K562 (cell line): ENCODE measurements around the gene EPHA1. TPM values are rescaled to one million over a fixed set of nuclear protein-coding genes. Genes with fewer than 3 reads are reported as not detected.
A peak's percentile ranks its signal among the peaks of the same experiment; 100 is the strongest.

ENCODE experiments used
- LCOR ChIP-seq: sonication (generic); formaldehyde crosslinking; IDR thresholded peaks from 2 replicates; pipeline ENCODE4 v1.8.0; 2022; ENCODE audit warnings: mild to moderate bottlenecking, missing genetic modification reagents
- PCBP1 ChIP-seq: fragments of 200-400 bp; formaldehyde crosslinking; IDR thresholded peaks from 2 replicates; pipeline ENCODE4 v1.6.1; 2018; ENCODE audit warnings: mild to moderate bottlenecking, low read depth, low read length; ENCODE audit not compliant: poor library complexity, severe bottlenecking
- POLR3A ChIP-seq: IDR thresholded peaks from 2 replicates; pipeline ENCODE4 v1.6.1; 2011; ENCODE audit warnings: borderline replicate concordance, mild to moderate bottlenecking, moderate library complexity; ENCODE audit not compliant: insufficient read length, insufficient read depth; ENCODE audit errors: extremely low read depth
- PRPF4 ChIP-seq: fragments of 200-400 bp; formaldehyde crosslinking; IDR thresholded peaks from one replicate; pipeline ENCODE4 v1.6.1; 2017; ENCODE audit warnings: low read length, low read depth, mild to moderate bottlenecking; ENCODE audit not compliant: insufficient read depth, poor library complexity, severe bottlenecking
- ZC3H4 ChIP-seq: sonication (generic); formaldehyde crosslinking; IDR thresholded peaks from 2 replicates; pipeline ENCODE4 v1.9.0; 2021; ENCODE audit warnings: missing genetic modification reagents, borderline replicate concordance
- ZNF407 ChIP-seq: fragments of 450-650 bp; IDR thresholded peaks from 2 replicates; pipeline ENCODE4 v1.6.1; 2016; ENCODE audit warnings: low read depth
- ZNF668 ChIP-seq: fragments of 250-450 bp; sonication (Bioruptor Pico); IDR thresholded peaks from 2 replicates; pipeline ENCODE4 v1.8.0; 2022; ENCODE audit warnings: mild to moderate bottlenecking, inconsistent platforms
- polyA plus RNA-seq, 8 experiments: library from polyadenylated mRNA; depleted of rRNA in 4 of 8; stranded (reverse) in 5 of 8; unstranded in 3 of 8; fragments of >200 nt; fragmentation: Nextera tagmentation in 2 of 8; fragmentation: Illumina TruSeq in 1 of 8; extraction: Ambion mirVana in 2 of 8; extraction: Trizol in 1 of 8; gene quantifications; 2 replicates each; pipeline versions ENCODE4 v1.2.1 to v1.2.3, GENCODE V29; 2011 to 2014; ENCODE audit warnings: inconsistent platforms in 1 of 8, missing spikeins in 1 of 8
- total RNA-seq, 7 experiments: library from RNA; depleted of rRNA in 6 of 7; stranded (reverse); fragments of >200 nt in 6 of 7; fragmentation: Illumina TruSeq in 2 of 7; extraction: Trizol in 2 of 7; gene quantifications; 2 replicates each; pipeline versions ENCODE4 v1.2.1 to v1.2.3, GENCODE V29; 2011 to 2021; ENCODE audit warnings: low replicate concordance in 1 of 7
- TF ChIP-seq, protein P1 (sequence below), 2 experiments: fragments of 450-650 bp in 1 of 2; sonication (generic) in 1 of 2; formaldehyde crosslinking in 1 of 2; IDR thresholded peaks; 2 replicates each; pipeline versions ENCODE4 v1.7.1 to v1.9.0; 2016 to 2022; ENCODE audit warnings: inconsistent platforms in 1 of 2, mild to moderate bottlenecking in 1 of 2, missing genetic modification reagents in 1 of 2

The EPHA1 gene
- total and polyA plus RNA-seq, 9 of the 15 experiments (the other 6 are each of a cell fraction or from before 2014, with no cell fraction given): 0.22 to 0.57 (median 0.32) TPM; not detected in 6

- TF ChIP-seq, protein P1, sequence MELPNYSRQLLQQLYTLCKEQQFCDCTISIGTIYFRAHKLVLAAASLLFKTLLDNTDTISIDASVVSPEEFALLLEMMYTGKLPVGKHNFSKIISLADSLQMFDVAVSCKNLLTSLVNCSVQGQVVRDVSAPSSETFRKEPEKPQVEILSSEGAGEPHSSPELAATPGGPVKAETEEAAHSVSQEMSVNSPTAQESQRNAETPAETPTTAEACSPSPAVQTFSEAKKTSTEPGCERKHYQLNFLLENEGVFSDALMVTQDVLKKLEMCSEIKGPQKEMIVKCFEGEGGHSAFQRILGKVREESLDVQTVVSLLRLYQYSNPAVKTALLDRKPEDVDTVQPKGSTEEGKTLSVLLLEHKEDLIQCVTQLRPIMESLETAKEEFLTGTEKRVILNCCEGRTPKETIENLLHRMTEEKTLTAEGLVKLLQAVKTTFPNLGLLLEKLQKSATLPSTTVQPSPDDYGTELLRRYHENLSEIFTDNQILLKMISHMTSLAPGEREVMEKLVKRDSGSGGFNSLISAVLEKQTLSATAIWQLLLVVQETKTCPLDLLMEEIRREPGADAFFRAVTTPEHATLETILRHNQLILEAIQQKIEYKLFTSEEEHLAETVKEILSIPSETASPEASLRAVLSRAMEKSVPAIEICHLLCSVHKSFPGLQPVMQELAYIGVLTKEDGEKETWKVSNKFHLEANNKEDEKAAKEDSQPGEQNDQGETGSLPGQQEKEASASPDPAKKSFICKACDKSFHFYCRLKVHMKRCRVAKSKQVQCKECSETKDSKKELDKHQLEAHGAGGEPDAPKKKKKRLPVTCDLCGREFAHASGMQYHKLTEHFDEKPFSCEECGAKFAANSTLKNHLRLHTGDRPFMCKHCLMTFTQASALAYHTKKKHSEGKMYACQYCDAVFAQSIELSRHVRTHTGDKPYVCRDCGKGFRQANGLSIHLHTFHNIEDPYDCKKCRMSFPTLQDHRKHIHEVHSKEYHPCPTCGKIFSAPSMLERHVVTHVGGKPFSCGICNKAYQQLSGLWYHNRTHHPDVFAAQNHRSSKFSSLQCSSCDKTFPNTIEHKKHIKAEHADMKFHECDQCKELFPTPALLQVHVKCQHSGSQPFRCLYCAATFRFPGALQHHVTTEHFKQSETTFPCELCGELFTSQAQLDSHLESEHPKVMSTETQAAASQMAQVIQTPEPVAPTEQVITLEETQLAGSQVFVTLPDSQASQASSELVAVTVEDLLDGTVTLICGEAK (IDR thresholded peaks at IDR 0.05): peak; percentile 48
- TF ChIP-seq, protein P1 (CRISPR knock-in tag; IDR thresholded peaks at IDR 0.05): no peak
- peak; percentile 74 for TF ChIP-seq PRPF4
- TF ChIP-seq POLR3A: no peak
- TF ChIP-seq ZNF407: no peak
- TF ChIP-seq ZC3H4 (CRISPR knock-in tag): peak; percentile 93; the same call in 1 of the 2 replicates
- peak; percentile 67 for TF ChIP-seq PCBP1
- TF ChIP-seq ZNF668 (CRISPR knock-in tag): no peak
- TF ChIP-seq LCOR (CRISPR knock-in tag): no peak
Observed at GRCh38 chr7:143380646-143381426, 27.8 kb downstream of the EPHA1 start, which contains the start of gene ZYX (continued).
